ENCODE results near the gene PDE4DIP.
"Not testable (repeated sequence)": the region's sequence is repeated elsewhere in the genome, so short reads cannot be mapped to it uniquely, and the experiment has no call there.

The PDE4DIP gene

GRCh38 chr1:148918836-148919447 lies 74.7 kb downstream of the PDE4DIP start:
- DNase-seq (ENCODE audit: low read depth, low spot score): not testable (repeated sequence)

DNA sequence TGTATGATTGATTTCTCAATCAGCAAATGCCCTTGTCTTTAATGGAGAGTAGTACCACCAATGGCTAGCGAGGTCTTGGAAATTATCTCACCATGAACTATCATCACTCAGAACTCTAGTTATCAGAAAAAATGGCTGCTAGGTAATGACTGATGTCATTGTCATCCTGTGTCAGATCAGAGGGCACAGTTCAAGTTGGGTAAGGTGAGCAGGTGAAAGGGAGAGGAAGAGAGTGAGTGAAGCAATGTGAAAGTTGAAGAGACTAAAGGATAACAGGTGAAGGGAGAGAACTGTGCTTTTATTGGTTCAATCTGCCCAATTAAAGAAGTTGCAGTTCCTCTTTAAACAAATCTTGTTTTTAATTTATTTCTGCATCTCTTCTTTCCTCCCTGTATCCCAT lies 76.8 kb downstream of the PDE4DIP start:
- not testable (repeated sequence) for DNase-seq (ENCODE audit: low read depth, low spot score)

GRCh38 chr1:148923798-148924197 lies 79.6 kb downstream of the PDE4DIP start:
- DNase-seq (ENCODE audit: low read depth, low spot score): not testable (repeated sequence)

GRCh38 chr1:148927645-148928044 lies 83.4 kb downstream of the PDE4DIP start:
- DNase-seq (ENCODE audit: low read depth, low spot score): not testable (repeated sequence)

GRCh38 chr1:148929253-148929652 lies 85.0 kb downstream of the PDE4DIP start:
- DNase-seq (ENCODE audit: low read depth, low spot score): not testable (repeated sequence)

DNA sequence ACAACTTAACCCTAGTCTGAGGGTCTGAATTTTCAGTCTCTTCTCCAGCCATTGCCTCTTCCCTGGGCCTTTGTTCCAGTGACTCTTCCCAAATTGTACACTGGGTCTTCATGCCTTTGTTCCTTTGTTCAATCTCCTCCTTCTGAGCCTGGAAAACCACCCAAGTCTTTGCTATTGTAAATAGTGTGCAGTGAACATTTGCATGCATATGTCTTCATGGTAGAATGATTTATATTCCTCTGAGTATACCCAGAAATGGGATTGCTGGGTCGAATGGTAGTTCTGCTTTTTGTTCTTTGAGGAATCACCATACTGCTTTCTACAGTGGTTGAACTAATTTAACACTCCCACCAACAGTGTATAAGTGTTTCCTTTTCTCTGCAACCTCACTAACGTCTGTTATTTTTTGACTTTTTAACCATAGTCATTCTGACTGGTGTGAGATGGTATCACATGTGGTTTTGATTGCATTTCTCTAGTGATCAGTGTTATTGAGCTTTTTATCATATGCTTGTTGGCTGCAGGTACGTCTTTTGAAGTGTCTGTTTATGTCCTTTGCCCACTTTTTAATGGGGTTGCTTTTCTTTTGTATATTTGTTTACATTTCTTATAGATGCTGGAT lies 91.3 kb downstream of the PDE4DIP start:
- DNase-seq (ENCODE audit: low read depth, low spot score): not testable (repeated sequence)

- DNase-seq (ENCODE audit: low read depth, low spot score): not testable (repeated sequence)
Observed at GRCh38 chr1:148942906-148943305, 98.7 kb downstream of the PDE4DIP start.

DNA sequence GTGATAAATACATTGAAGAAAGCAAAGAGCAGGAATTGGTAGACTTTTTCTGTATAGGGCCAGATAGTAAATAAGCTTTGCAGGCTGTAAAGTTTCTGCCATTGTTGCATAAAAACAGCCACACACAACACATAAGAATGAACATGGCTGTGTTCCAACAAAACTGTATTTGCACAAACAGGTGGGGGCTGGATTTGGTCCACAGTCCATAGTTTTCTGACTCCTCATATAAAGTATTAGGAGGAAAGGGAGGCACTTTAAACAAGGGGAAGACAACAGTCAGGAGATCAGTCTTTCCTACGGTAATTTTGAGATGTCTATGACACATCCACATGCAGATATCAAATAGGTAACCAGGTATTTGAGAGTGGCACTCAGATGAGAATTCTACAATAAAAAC lies 100.9 kb downstream of the PDE4DIP start:
- not testable (repeated sequence) for DNase-seq (ENCODE audit: low read depth, low spot score)

DNA sequence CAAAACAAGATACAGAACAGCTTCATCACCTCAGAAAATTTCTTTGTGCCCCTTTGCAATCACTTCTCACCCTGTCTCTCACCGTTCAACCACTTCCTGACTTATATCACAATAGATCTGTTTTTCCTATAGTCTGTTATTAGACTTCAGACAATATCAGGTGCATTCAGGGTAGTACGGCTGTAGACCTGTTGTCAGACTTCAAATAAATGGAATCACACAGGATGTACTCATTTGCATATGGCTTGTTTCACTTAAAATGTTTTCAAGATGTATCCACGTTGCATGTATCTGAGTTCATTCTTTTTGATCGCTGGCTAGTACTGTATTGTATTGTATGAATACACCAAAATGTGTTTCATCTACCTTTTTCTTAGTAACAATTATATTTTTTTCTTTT lies 104.5 kb downstream of the PDE4DIP start:
- not testable (repeated sequence) for DNase-seq (ENCODE audit: low read depth, low spot score)

DNA sequence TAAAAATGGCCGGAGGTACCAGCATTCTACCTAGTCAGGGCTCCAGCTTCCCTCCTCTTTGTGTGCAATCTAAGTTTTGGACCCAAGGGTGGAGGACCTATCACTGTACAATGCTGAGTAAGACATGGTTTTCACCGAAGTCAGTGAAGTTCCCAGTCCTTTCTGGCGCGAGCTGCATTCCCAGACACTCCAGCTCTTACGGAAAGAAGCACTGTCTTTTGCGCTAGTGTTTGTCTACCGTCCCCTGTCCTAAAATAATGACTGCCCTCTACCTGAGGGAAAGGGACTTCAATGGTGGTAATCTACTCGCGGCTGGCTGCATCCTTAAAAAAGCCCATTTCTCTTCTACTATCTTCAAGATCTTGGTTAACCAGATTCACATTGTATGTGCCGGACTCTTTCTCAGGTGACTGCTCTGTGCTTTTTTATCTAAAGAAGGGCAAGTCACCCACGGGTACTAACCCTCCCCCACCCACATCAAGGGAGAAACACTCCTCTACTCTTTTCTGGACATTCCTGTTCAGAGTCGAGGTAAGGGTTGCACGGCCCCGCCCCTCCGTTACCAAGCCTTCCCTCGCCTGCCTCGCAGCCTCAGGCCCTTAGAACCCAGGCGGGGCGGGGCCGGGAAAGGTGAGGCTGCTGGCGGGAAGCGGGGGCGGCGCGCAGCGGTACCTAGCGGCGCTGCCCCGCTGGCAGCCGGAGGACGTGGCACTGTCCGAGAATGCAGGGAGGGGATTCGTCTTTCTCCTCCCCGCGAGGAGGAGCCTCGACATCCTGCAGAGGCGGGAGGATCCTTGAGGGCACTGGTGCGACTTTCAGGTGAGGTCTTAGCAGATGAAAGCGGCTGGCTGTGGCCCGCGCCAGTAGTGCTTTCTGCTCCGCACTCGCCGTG lies 107.4 kb downstream of the PDE4DIP start:
- peak; percentile 84 for DNase-seq (ENCODE audit: low read depth, low spot score)

GRCh38 chr1:148952253-148952937 lies 108.2 kb downstream of the PDE4DIP start:
- not testable (repeated sequence) for DNase-seq (ENCODE audit: low read depth, low spot score)

- DNase-seq (ENCODE audit: low read depth, low spot score): peak; percentile 39
Observed at GRCh38 chr1:148952938-148953616, 108.8 kb downstream of the PDE4DIP start.

- DNase-seq (ENCODE audit: low read depth, low spot score): peak; percentile 0
Observed at GRCh38 chr1:148953730-148954129, 109.5 kb downstream of the PDE4DIP start.

- not testable (repeated sequence) for DNase-seq (ENCODE audit: low read depth, low spot score)
Observed at GRCh38 chr1:148958343-148958742, 114.1 kb downstream of the PDE4DIP start.

DNA sequence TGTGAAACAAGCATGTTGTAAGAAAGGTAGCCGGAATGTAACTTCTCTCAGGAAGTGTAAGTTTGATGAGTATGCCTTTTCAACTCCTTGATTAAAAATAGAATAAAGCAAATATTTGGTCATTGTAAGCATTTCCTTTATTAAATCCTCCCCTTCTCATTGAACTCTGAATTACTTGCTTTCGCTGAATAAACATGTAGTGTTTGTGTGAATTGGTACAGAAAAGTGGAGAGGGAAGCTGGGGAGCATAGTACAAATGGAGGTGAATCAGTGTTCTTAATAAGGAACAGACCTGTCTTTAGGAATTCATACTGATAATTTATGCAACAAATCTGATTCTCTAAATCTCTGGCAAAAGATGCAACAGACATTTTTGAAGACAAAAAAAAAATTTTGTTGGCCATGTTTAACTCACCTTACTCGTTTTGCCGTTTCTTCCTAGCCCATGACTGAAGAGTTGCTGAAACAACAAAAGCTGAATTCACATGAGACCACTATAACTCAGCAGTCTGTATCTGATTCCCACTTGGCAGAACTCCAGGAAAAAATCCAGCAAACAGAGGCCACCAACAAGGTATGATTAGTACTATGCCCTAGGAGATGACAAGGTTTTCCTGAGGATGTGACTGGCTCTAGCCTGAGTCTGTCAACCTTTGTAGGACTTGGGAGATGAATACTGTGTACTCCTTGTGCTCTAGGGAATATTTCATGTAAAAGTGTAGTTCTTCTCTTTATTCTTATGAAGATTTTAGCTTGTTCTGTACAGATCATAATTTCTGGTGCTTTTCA lies 116.2 kb downstream of the PDE4DIP start:
- DNase-seq (ENCODE audit: low read depth, low spot score): not testable (repeated sequence)

- DNase-seq (ENCODE audit: low read depth, low spot score): not testable (repeated sequence)
Observed at GRCh38 chr1:148962127-148962857, 118.1 kb downstream of the PDE4DIP start.

- not testable (repeated sequence) for DNase-seq (ENCODE audit: low read depth, low spot score)
Observed at GRCh38 chr1:148966084-148966483, 121.9 kb downstream of the PDE4DIP start.

- not testable (repeated sequence) for DNase-seq (ENCODE audit: low read depth, low spot score)
Observed at GRCh38 chr1:148967580-148967979, 123.4 kb downstream of the PDE4DIP start.

- not testable (repeated sequence) for DNase-seq (ENCODE audit: low read depth, low spot score)
Observed at GRCh38 chr1:148968682-148969081, 124.5 kb downstream of the PDE4DIP start.

DNA sequence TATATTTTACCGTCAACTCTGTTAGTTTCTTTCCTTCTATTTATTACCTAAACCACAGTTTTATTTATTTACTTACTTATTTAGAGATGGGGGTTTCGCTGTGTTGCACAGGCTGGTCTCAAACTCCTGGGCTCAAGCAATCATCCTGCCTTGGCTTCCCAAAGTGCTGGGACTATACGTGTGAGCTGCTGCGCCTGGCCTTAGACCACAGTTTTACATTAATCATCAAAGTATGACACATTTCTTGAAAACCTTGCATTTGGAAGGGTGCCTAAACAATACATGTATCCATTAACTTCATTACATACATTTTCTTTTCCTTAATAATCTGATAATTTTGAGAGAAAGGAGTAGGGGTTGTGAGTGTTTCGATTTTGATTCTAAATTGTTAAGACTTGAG lies 124.9 kb downstream of the PDE4DIP start:
- not testable (repeated sequence) for DNase-seq (ENCODE audit: low read depth, low spot score)
